ENCODE data around the gene MAML3.

Gene MAML3

GRCh38 chr4:140123666-140124377 is 30.2 kb downstream of the MAML3 start:
- DNase-seq, result no peak

- no peak for DNase-seq
These were observed 31.1 kb downstream of the MAML3 start for GRCh38 chr4:140122891-140123290.

GRCh38 chr4:140121646-140122045 is 32.3 kb downstream of the MAML3 start:
- no peak for DNase-seq

GRCh38 chr4:140118931-140119640 is 34.9 kb downstream of the MAML3 start:
- DNase-seq, result no peak

GRCh38 chr4:140117947-140118346 is 36.0 kb downstream of the MAML3 start:
- DNase-seq, result no peak

GRCh38 chr4:140116442-140117104 is 37.4 kb downstream of the MAML3 start:
- DNase-seq, result peak in 1 of 3 experiments; percentile 28

GRCh38 chr4:140115140-140115539 is 38.8 kb downstream of the MAML3 start:
- no peak for DNase-seq

- DNase-seq, result no peak
These were observed 40.3 kb downstream of the MAML3 start for GRCh38 chr4:140113653-140114052.

- no peak for DNase-seq
These were observed 41.4 kb downstream of the MAML3 start for GRCh38 chr4:140112576-140112975.

- no peak for DNase-seq
These were observed 42.7 kb downstream of the MAML3 start for GRCh38 chr4:140111256-140111655.

- DNase-seq, result no peak
These were observed 43.3 kb downstream of the MAML3 start for GRCh38 chr4:140110542-140111215.

- DNase-seq, result peak; percentile 39 to 93 (median 75)
These were observed 44.2 kb downstream of the MAML3 start for GRCh38 chr4:140109737-140110136.

GRCh38 chr4:140109292-140109691 is 44.7 kb downstream of the MAML3 start:
- no peak for DNase-seq

- no peak for DNase-seq
These were observed 45.2 kb downstream of the MAML3 start for GRCh38 chr4:140108713-140109230.

- no peak for DNase-seq
These were observed 45.7 kb downstream of the MAML3 start for GRCh38 chr4:140108243-140108642.

GRCh38 chr4:140106289-140106844 is 47.6 kb downstream of the MAML3 start:
- DNase-seq, result no peak

GRCh38 chr4:140105436-140105835 is 48.5 kb downstream of the MAML3 start:
- no peak for DNase-seq

GRCh38 chr4:140103676-140104075 is 50.3 kb downstream of the MAML3 start:
- DNase-seq, result no peak

GRCh38 chr4:140102421-140102820 is 51.6 kb downstream of the MAML3 start:
- no peak for DNase-seq

GRCh38 chr4:140100771-140101170 is 53.2 kb downstream of the MAML3 start:
- no peak for DNase-seq

GRCh38 chr4:140099983-140100382 is 54.0 kb downstream of the MAML3 start:
- no peak for DNase-seq

- DNase-seq, result no peak
These were observed 55.4 kb downstream of the MAML3 start for GRCh38 chr4:140098455-140099160.

All from NCI-H1417 (cell line).